Activated CD8-positive, alpha-beta T cell treated with anti-CD3 and anti-CD28 coated beads, Interleukin-2, amount 10 ng/mL, durations not matched to agents 7 days and 5 days (primary cell): ENCODE measurements around the gene EPHA8. TPM values are rescaled to one million over a fixed set of nuclear protein-coding genes. Genes with fewer than 3 reads are reported as not detected.

Experiments used
- ATAC-seq: fragments of 150-1000 bp; cut with Tn5 transposase; one replicate; pipeline ENCODE4 v1.10.0; 2021; ENCODE audit warnings: moderate library complexity
- CTCF ChIA-PET: fragments of 350-600 bp; sonication (Branson Sonifier 250); formaldehyde crosslinking; loops from one replicate; lab custom pipeline; 2021; ENCODE audit warnings: antibody characterized with exemption; lab: Charles Lee
- POLR2A ChIA-PET: fragments of 350-600 bp; sonication (Branson Sonifier 250); formaldehyde crosslinking; loops from one replicate; lab custom pipeline; 2021; ENCODE audit warnings: antibody characterized with exemption; lab: Charles Lee
- DNase-seq: peaks from one replicate; pipeline ENCODE4 v3.0.0-alpha.2; 2020
- H3K27ac Mint-ChIP-seq: one replicate; pipeline ENCODE4 v1.8.0; 2021; ENCODE audit warnings: mild to moderate bottlenecking, mixed read lengths
- H3K27me3 Mint-ChIP-seq: one replicate; pipeline ENCODE4 v1.8.0; 2021; ENCODE audit warnings: low read depth, mixed read lengths
- H3K36me3 Mint-ChIP-seq: one replicate; pipeline ENCODE4 v1.8.0; 2021; ENCODE audit warnings: low read depth, mixed read lengths
- H3K4me1 Mint-ChIP-seq: one replicate; pipeline ENCODE4 v1.8.0; 2021; ENCODE audit warnings: low read depth, mixed read lengths
- H3K4me3 Mint-ChIP-seq: one replicate; pipeline ENCODE4 v1.8.0; 2021; ENCODE audit warnings: mild to moderate bottlenecking, mixed read lengths
- H3K9me3 Mint-ChIP-seq: one replicate; pipeline ENCODE4 v1.8.0; 2022; ENCODE audit warnings: mixed read lengths; ENCODE audit not compliant: insufficient read depth
- total RNA-seq, 2 experiments: library from RNA; stranded (reverse); gene quantifications; one replicate each; pipeline ENCODE4 v1.2.3, GENCODE V29; 2021

Gene EPHA8
- total RNA-seq, 2 experiments from 2014 or later: not detected

- ATAC-seq (no peak), DNase-seq (no peak)
- ChIA-PET CTCF (no interaction called here), POLR2A (no interaction called here)
- Mint-ChIP-seq H3K9me3 (no peaks in the 10 kb centered on the region), H3K4me3 (no peak overlapping the region), H3K4me1 (no peaks in the 10 kb centered on the region), H3K27ac (no peak overlapping the region), H3K27me3 (peaks cover 3% of the 10 kb centered on the region), H3K36me3 (no peaks in the 10 kb centered on the region)
Observed at GRCh38 chr1:22572818-22573217, 9.5 kb downstream of the EPHA8 start.

- no peaks in the 10 kb centered on the region for H3K9me3 Mint-ChIP-seq
- DNase-seq: no peak
- ATAC-seq: no peak
- ChIA-PET POLR2A (no interaction called here), CTCF (no interaction called here)
- no peak overlapping the region for H3K4me3 Mint-ChIP-seq
- H3K27ac Mint-ChIP-seq: no peak overlapping the region
- peaks cover 3% of the 10 kb centered on the region for H3K36me3 Mint-ChIP-seq
- no peaks in the 10 kb centered on the region for H3K4me1 Mint-ChIP-seq
- peaks cover 3% of the 10 kb centered on the region for H3K27me3 Mint-ChIP-seq
Observed at GRCh38 chr1:22573237-22573636, 9.9 kb downstream of the EPHA8 start.

- POLR2A ChIA-PET: no interaction called here
- ATAC-seq: no peak
Observed at GRCh38 chr1:22575532-22576149, 12.4 kb downstream of the EPHA8 start.

GRCh38 chr1:22576150-22576544, 12.9 kb downstream of the EPHA8 start:
- H3K4me3 Mint-ChIP-seq: no peak overlapping the region
- ChIA-PET POLR2A (no interaction called here), CTCF (no interaction called here)
- peaks cover 5% of the 10 kb centered on the region for H3K9me3 Mint-ChIP-seq
- DNase-seq (no peak), ATAC-seq (no peak)
- peaks cover 7% of the 10 kb centered on the region for H3K36me3 Mint-ChIP-seq
- peaks cover 3% of the 10 kb centered on the region for H3K27me3 Mint-ChIP-seq
- no peak overlapping the region for H3K27ac Mint-ChIP-seq
- no peaks in the 10 kb centered on the region for H3K4me1 Mint-ChIP-seq

More at GRCh38 chr1:22575532-22576149, 12.4 kb downstream of the EPHA8 start:
- peaks cover 7% of the 10 kb centered on the region for H3K36me3 Mint-ChIP-seq
- CTCF ChIA-PET: no interaction called here
- H3K27me3 Mint-ChIP-seq: peaks cover 3% of the 10 kb centered on the region
- DNase-seq: no peak
- H3K4me1 Mint-ChIP-seq: no peaks in the 10 kb centered on the region
- no peak overlapping the region for H3K4me3 Mint-ChIP-seq
- no peak overlapping the region for H3K27ac Mint-ChIP-seq
- peaks cover 5% of the 10 kb centered on the region for H3K9me3 Mint-ChIP-seq

- DNase-seq: no peak
- CTCF ChIA-PET: no interaction called here
- Mint-ChIP-seq H3K9me3 (peaks cover 5% of the 10 kb centered on the region), H3K4me1 (no peaks in the 10 kb centered on the region), H3K4me3 (no peak overlapping the region), H3K27me3 (peaks cover 3% of the 10 kb centered on the region), H3K36me3 (peaks cover 7% of the 10 kb centered on the region), H3K27ac (no peak overlapping the region)
- POLR2A ChIA-PET: interaction anchor here (0.6 kb wide), 1 partner anchor 46 kb away, joined by 4 read pairs; no protein-coding TSS in a partner anchor
- ATAC-seq: no peak
Observed at GRCh38 chr1:22576617-22577016, 13.3 kb downstream of the EPHA8 start.

- no peak for DNase-seq
- Mint-ChIP-seq H3K27me3 (peaks cover 3% of the 10 kb centered on the region), H3K4me3 (no peak overlapping the region), H3K27ac (no peak overlapping the region), H3K36me3 (peaks cover 7% of the 10 kb centered on the region), H3K9me3 (peaks cover 5% of the 10 kb centered on the region), H3K4me1 (no peaks in the 10 kb centered on the region)
- ATAC-seq: no peak
- ChIA-PET POLR2A (interaction anchor here (0.6 kb wide), 1 partner anchor 486 kb away, joined by 3 read pairs; no protein-coding TSS in a partner anchor), CTCF (no interaction called here)
Observed at GRCh38 chr1:22578732-22579361, 15.6 kb downstream of the EPHA8 start.

- no peak overlapping the region for H3K4me3 Mint-ChIP-seq
- no peaks in the 10 kb centered on the region for H3K4me1 Mint-ChIP-seq
- H3K27ac Mint-ChIP-seq: no peak overlapping the region
- peaks cover 5% of the 10 kb centered on the region for H3K9me3 Mint-ChIP-seq
- ATAC-seq: no peak
- peaks cover 3% of the 10 kb centered on the region for H3K27me3 Mint-ChIP-seq
- DNase-seq: no peak
- POLR2A ChIA-PET: interaction anchor here (0.6 kb wide), 1 partner anchor 487 kb away, joined by 3 read pairs; no protein-coding TSS in a partner anchor
- H3K36me3 Mint-ChIP-seq: peaks cover 7% of the 10 kb centered on the region
- CTCF ChIA-PET: no interaction called here
Observed at GRCh38 chr1:22579541-22580155, 16.4 kb downstream of the EPHA8 start.

- Mint-ChIP-seq H3K9me3 (peaks cover 5% of the 10 kb centered on the region), H3K27ac (no peak overlapping the region), H3K4me3 (no peak overlapping the region), H3K36me3 (peaks cover 7% of the 10 kb centered on the region), H3K27me3 (no peaks in the 10 kb centered on the region), H3K4me1 (no peaks in the 10 kb centered on the region)
- CTCF ChIA-PET: no interaction called here
- DNase-seq (no peak), ATAC-seq (no peak)
- POLR2A ChIA-PET: interaction anchor here (0.6 kb wide), 1 partner anchor 78 kb away, joined by 3 read pairs; no protein-coding TSS in a partner anchor
Observed at GRCh38 chr1:22582661-22583635, 19.7 kb downstream of the EPHA8 start.

GRCh38 chr1:22584001-22584562, 20.8 kb downstream of the EPHA8 start:
- Mint-ChIP-seq H3K9me3 (peaks cover 5% of the 10 kb centered on the region), H3K27me3 (no peaks in the 10 kb centered on the region), H3K36me3 (no peaks in the 10 kb centered on the region), H3K4me1 (no peaks in the 10 kb centered on the region), H3K27ac (no peak overlapping the region), H3K4me3 (no peak overlapping the region)
- ChIA-PET CTCF (no interaction called here), POLR2A (no interaction called here)
- DNase-seq: no peak
- no peak for ATAC-seq

- ATAC-seq (no peak), DNase-seq (no peak)
- H3K4me1 Mint-ChIP-seq: no peaks in the 10 kb centered on the region
- H3K4me3 Mint-ChIP-seq: no peak overlapping the region
- ChIA-PET POLR2A (no interaction called here), CTCF (no interaction called here)
- no peaks in the 10 kb centered on the region for H3K9me3 Mint-ChIP-seq
- H3K27me3 Mint-ChIP-seq: no peaks in the 10 kb centered on the region
- no peak overlapping the region for H3K27ac Mint-ChIP-seq
- H3K36me3 Mint-ChIP-seq: no peaks in the 10 kb centered on the region
Observed at GRCh38 chr1:22584970-22585369, 21.7 kb downstream of the EPHA8 start.

GRCh38 chr1:22585471-22585870, 22.2 kb downstream of the EPHA8 start:
- DNase-seq (no peak), ATAC-seq (no peak)
- POLR2A ChIA-PET: no interaction called here
- H3K4me3 Mint-ChIP-seq: no peak overlapping the region
- CTCF ChIA-PET: no interaction called here
- no peaks in the 10 kb centered on the region for H3K36me3 Mint-ChIP-seq
- H3K27ac Mint-ChIP-seq: no peak overlapping the region
- H3K9me3 Mint-ChIP-seq: no peaks in the 10 kb centered on the region
- H3K4me1 Mint-ChIP-seq: no peaks in the 10 kb centered on the region
- H3K27me3 Mint-ChIP-seq: no peaks in the 10 kb centered on the region
